Heart left ventricle (tissue), 16 donors: ENCODE data around the gene MMP17. TPM values are rescaled to one million over a fixed set of nuclear protein-coding genes. Genes with fewer than 3 reads are reported as not detected.

Experiments
- ATAC-seq, 4 donors: fragments of 200-7000 bp; cut with Tn5 transposase; one replicate each; pipeline ENCODE4 v1.9.1; 2020 to 2022; ENCODE audit warnings: moderate library complexity in 4 of 4, mild to moderate bottlenecking in 3 of 4, moderate number of reproducible peaks in 1 of 4
- DNase-seq, 5 donors: peaks; one replicate each; pipeline ENCODE4 v3.0.0-alpha.2; 2020
- H3K27ac ChIP-seq, 12 donors: fragments of 200-600 bp; sonication (generic) in 4 of 12; one replicate each; pipeline versions ENCODE4 v1.5.0 to v1.8.0; 2016 to 2022; ENCODE audit warnings: mild to moderate bottlenecking in 2 of 12
- H3K27me3 ChIP-seq, 9 donors: fragments of 200-600 bp; sonication (generic) in 2 of 9; one replicate each; pipeline versions ENCODE4 v1.5.1 to v1.8.0; 2016 to 2022; ENCODE audit warnings: mild to moderate bottlenecking in 3 of 9
- H3K36me3 ChIP-seq, 9 donors: fragments of 200-600 bp; sonication (generic) in 2 of 9; one replicate each; pipeline versions ENCODE4 v1.5.0 to v1.8.0; 2018 to 2022; ENCODE audit warnings: mild to moderate bottlenecking in 2 of 9
- H3K4me1 ChIP-seq, 12 donors: fragments of 200-600 bp; sonication (generic) in 4 of 12; one replicate each; pipeline versions ENCODE4 v1.5.0 to v1.8.0; 2016 to 2022; ENCODE audit warnings: mild to moderate bottlenecking in 3 of 12
- H3K4me3 ChIP-seq, 12 donors: fragments of 200-600 bp; sonication (generic) in 4 of 12; one replicate each; pipeline versions ENCODE4 v1.5.0 to v1.8.0; 2017 to 2022; ENCODE audit warnings: mild to moderate bottlenecking in 9 of 12, moderate library complexity in 4 of 12
- H3K9me3 ChIP-seq, 12 donors: fragments of 200-600 bp; sonication (generic) in 4 of 12; one replicate each; pipeline versions ENCODE4 v1.5.0 to v1.8.0; 2016 to 2022; ENCODE audit warnings: mild to moderate bottlenecking in 1 of 12
- POLR2A ChIP-seq, 2 donors: fragments of 450-650 bp; IDR thresholded peaks; one replicate each; pipeline ENCODE4 v1.6.1; 2017; ENCODE audit warnings: antibody characterized with exemption in 2 of 2, mild to moderate bottlenecking in 2 of 2, moderate library complexity in 2 of 2
- WGBS, 4 donors: extraction: QIAGEN DNeasy Blood & Tissue Kit in 2 of 4; methylation state at CpG; one replicate each; pipeline versions ENCODE4 v1.1.5 to v1.1.7; 2013 to 2018; 5-methylcytosine and 5-hydroxymethylcytosine counted together
- intact Hi-C, 10 donors: fragments of 100-400 bp; cut with DNase I; formaldehyde crosslinking; loops; one replicate each; pipeline versions ENCODE4 v1.11.1 to v1.14.2; 2022
- polyA plus RNA-seq, 2 donors: library from polyadenylated mRNA; stranded (reverse); fragments of 200-250 nt; gene quantifications; one replicate each; pipeline ENCODE4 v1.2.3, GENCODE V29; 2013
- total RNA-seq, 9 donors: library from RNA; depleted of rRNA in 2 of 9; stranded (reverse); fragments of >200 nt in 2 of 9; fragmentation: NEBNext Ultra II Directional in 3 of 9; extraction: Animal tissue kit (Norgen Biotek cat#: 25700) in 3 of 9; gene quantifications; one replicate each; pipeline versions ENCODE4 v1.1.0 to v1.2.4, GENCODE V29; 2016 to 2023
- TF ChIP-seq, protein P1 (sequence below), 12 donors: fragments of 200-600 bp; sonication (generic) in 4 of 12; IDR thresholded peaks; one replicate each; pipeline versions ENCODE4 v1.5.0 to v1.8.0; 2018 to 2022; ENCODE audit warnings: antibody characterized with exemption in 12 of 12, mild to moderate bottlenecking in 5 of 12
- donor health status: ischemic (EF 13 %, LVEDD 7.1; RV severe dilation, severe dysfunction).
- donor health status: healthy with polysubstance abuse.
- donor health status: DM: no; HTN: yes; CAD: no.
- donor health status: DM: no; HTN: no; CAD: no.
- donor health status: ischemic (EF 25% LVEDD 6.9; RV normal size, moderate dysfunction).
- donor health status: ischemic (EF 25% LVEDD 5.7; RV mildly dilated, moderate dysfunction).
- donor health status: healthy.
- donor health status: DM: yes; HTN: yes; CAD: no.
- donor health status: ischemic (EF 35%, LVEDD 5.7; RV mildly dilated, moderate dysfunction).
- donor health status: nonischemic (EF 11% LVEDD 7.7; RV severe dilation, severe dysfunction).
- donor health status: DM: yes; HTN: yes; CAD: no.
- donor health status: PGD.
- donor health status: ischemic (EF 29% LVEDD 5.4; RV normal size, mild dysfunction).
- donor health status: nonischemic (EF 23%, LVEDD 6.1; RV moderate dilation, normal function).

Gene MMP17
- total and polyA plus RNA-seq, 11 donors: 0.28 to 2.1 (median 1.2) TPM

DNA sequence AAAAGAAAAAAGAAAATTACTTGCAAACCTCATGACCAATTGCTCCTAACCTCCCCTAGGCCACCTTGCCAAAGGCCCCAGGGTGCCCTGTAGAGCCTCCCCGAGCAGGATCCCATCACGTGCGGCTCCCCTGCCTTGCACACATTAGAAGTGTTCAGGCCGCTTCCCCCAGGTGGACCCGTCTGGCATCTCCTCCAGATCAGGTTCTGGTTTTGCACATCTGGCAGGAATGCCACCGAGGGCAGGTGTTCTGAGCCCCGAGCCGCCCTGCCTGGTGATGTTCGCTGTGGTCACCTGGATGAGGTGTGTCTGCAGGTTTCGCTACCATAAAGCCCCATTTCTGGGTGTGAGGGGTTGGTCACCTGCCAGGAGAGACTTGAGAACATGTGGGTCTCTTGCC, 19.3 kb downstream of the MMP17 start:
- TF ChIP-seq POLR2A (IDR thresholded peaks at IDR 0.05): no peak
- TF ChIP-seq, protein P1, sequence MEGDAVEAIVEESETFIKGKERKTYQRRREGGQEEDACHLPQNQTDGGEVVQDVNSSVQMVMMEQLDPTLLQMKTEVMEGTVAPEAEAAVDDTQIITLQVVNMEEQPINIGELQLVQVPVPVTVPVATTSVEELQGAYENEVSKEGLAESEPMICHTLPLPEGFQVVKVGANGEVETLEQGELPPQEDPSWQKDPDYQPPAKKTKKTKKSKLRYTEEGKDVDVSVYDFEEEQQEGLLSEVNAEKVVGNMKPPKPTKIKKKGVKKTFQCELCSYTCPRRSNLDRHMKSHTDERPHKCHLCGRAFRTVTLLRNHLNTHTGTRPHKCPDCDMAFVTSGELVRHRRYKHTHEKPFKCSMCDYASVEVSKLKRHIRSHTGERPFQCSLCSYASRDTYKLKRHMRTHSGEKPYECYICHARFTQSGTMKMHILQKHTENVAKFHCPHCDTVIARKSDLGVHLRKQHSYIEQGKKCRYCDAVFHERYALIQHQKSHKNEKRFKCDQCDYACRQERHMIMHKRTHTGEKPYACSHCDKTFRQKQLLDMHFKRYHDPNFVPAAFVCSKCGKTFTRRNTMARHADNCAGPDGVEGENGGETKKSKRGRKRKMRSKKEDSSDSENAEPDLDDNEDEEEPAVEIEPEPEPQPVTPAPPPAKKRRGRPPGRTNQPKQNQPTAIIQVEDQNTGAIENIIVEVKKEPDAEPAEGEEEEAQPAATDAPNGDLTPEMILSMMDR (IDR thresholded peaks at IDR 0.05): no peak
- peaks cover 0 to 7% (median 0%) of the 10 kb centered on the region in 12 donors for H3K4me1 ChIP-seq
- peaks cover 0 to 3% (median 0%) of the 10 kb centered on the region in 9 donors for H3K36me3 ChIP-seq
- intact Hi-C loops: loop anchor here in 2 of 10 donors (5.0 to 10.0 kb wide), 2 partner anchors 97 to 100 kb away; partner anchors contain the start of gene EP400 (in 2 of the 2)
- peak in 1 of 5 donors; percentile 21 for DNase-seq
- H3K27ac ChIP-seq: no peak overlapping the region
- ATAC-seq: no peak
- H3K27me3 ChIP-seq: no peaks in the 10 kb centered on the region
- H3K4me3 ChIP-seq: no peak overlapping the region
- 87 to 92% (median 92%) methylated on average over 10 of the region's 10 CpGs for WGBS, 4 donors
- H3K9me3 ChIP-seq: no peaks in the 10 kb centered on the region

DNA sequence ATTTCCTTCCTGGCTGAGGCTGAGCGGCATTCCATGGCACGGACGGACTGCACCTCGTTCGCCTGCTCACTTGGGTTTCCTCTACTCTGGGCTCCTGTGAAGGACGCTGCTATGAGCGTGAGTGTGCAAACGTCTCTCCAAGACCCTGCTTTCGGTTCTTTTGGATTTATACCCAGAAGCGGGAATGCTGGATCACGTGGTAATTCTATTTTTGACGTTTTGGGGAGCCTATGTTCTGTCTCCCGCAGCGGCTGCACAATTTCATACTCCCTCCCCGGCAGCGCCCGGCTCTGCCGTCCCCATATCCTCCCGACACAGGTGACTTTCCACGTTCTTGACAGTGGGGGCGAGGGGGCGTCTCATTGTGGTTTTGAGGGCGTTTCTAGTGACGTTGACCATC, 20.6 kb downstream of the MMP17 start:
- no peak for TF ChIP-seq POLR2A (IDR thresholded peaks at IDR 0.05)
- TF ChIP-seq, protein P1 (IDR thresholded peaks at IDR 0.05): no peak
- DNase-seq (peak in 1 of 5 donors; percentile 2), ATAC-seq (no peak)
- no peak overlapping the region for H3K4me3 ChIP-seq
- no peaks in the 10 kb centered on the region for H3K9me3 ChIP-seq
- WGBS, 4 donors: 82 to 88% (median 84%) methylated on average over 24 of the region's 24 CpGs
- H3K27ac ChIP-seq: no peak overlapping the region
- peaks cover 0 to 7% (median 0%) of the 10 kb centered on the region in 12 donors for H3K4me1 ChIP-seq
- peaks cover 0 to 2% (median 0%) of the 10 kb centered on the region in 9 donors for H3K27me3 ChIP-seq
- intact Hi-C loops: loop anchor here in 2 of 10 donors (5.0 to 10.0 kb wide), 2 partner anchors 96 to 99 kb away; partner anchors contain the start of gene EP400 (in 2 of the 2)
- H3K36me3 ChIP-seq: peaks cover 0 to 3% (median 0%) of the 10 kb centered on the region in 9 donors

DNA sequence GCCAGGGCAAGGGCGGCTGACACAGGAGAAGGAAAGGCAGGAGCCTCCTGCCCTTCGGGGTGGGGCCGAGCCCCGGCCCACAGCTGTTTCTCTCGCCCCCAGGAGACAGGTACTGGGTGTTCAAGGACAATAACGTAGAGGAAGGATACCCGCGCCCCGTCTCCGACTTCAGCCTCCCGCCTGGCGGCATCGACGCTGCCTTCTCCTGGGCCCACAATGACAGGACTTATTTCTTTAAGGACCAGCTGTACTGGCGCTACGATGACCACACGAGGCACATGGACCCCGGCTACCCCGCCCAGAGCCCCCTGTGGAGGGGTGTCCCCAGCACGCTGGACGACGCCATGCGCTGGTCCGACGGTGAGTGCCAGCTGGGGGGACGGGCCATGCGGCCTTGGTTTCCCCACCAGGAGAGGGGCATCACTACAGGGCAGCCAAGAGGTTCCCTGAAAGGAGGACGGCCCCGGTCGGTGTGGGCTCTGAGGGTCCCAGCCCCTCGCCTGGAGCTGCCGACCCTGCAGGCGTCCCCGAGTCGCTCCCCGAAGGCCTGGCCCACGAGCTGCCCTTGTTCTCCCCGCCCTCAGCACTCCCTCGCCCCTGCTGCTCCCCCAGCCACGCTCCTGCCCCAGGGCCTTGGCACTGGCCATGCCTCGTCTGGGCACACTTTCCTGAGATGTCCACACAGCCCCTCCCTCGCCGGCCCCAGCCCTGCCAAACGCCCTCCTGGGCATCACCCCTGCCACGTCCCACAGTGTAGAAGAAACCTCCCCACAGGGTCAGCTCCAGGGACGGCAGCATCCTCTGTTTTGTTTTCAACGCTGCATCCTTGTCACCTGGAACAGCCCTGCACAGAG, 21.7 kb downstream of the MMP17 start:
- DNase-seq (peak in 2 of 5 donors; percentile 15 to 64), ATAC-seq (no peak)
- peaks cover 0 to 14% (median 0%) of the 10 kb centered on the region in 9 donors for H3K27me3 ChIP-seq
- WGBS, 4 donors: 87 to 90% (median 89%) methylated on average over 36 to 47 of the region's 47 CpGs
- H3K4me1 ChIP-seq: peaks cover 0 to 7% (median 0%) of the 10 kb centered on the region in 12 donors
- intact Hi-C loops: loop anchor here in 5 of 10 donors (5.0 to 10.0 kb wide), 4 partner anchors 95 to 152 kb away; partner anchors contain the start of gene EP400 (in 4 of the 5)
- TF ChIP-seq, protein P1 (IDR thresholded peaks at IDR 0.05): no peak
- no peak for TF ChIP-seq POLR2A (IDR thresholded peaks at IDR 0.05)
- H3K27ac ChIP-seq: no peak overlapping the region
- H3K9me3 ChIP-seq: no peaks in the 10 kb centered on the region
- H3K36me3 ChIP-seq: peaks cover 0 to 3% (median 0%) of the 10 kb centered on the region in 9 donors
- no peak overlapping the region for H3K4me3 ChIP-seq
